Breast epithelium (tissue), 4 donors: ENCODE results near the gene LMTK2. TPM values are rescaled to one million over a fixed set of nuclear protein-coding genes. Genes with fewer than 3 reads are reported as not detected.

Experiments used
- DNase-seq, 2 donors: peaks; one replicate each; pipeline ENCODE4 v3.0.0-alpha.2; 2019; ENCODE audit warnings: low spot score in 2 of 2
- H3K27ac ChIP-seq, 2 donors: fragments of 200-600 bp; sonication (generic) in 1 of 2; one replicate each; pipeline ENCODE4 v1.5.1; 2016 to 2019; ENCODE audit warnings: mild to moderate bottlenecking in 1 of 2
- H3K27me3 ChIP-seq, 2 donors: fragments of 200-600 bp; sonication (generic) in 1 of 2; one replicate each; pipeline versions ENCODE4 v1.5.1 to v1.6.0; 2017 to 2019; ENCODE audit warnings: control low read depth in 1 of 2, mild to moderate bottlenecking in 1 of 2
- H3K36me3 ChIP-seq: fragments of 200-600 bp; one replicate; pipeline ENCODE4 v1.5.1; 2019
- H3K4me1 ChIP-seq, 2 donors: fragments of 200-600 bp; sonication (generic); one replicate each; pipeline ENCODE4 v1.5.1; 2016 to 2019; ENCODE audit warnings: control low read depth in 1 of 2
- H3K4me3 ChIP-seq, 3 donors: fragments of 200-600 bp; sonication (generic); 1 replicate in 2 of 3; 2 replicates in 1 of 3; pipeline ENCODE4 v1.5.1; 2016 to 2019; ENCODE audit warnings: mild to moderate bottlenecking in 3 of 3, moderate library complexity in 2 of 3
- H3K9me3 ChIP-seq, 2 donors: fragments of 200-600 bp; sonication (generic) in 1 of 2; one replicate each; pipeline ENCODE4 v1.5.1; 2016 to 2019; ENCODE audit warnings: control low read depth in 1 of 2
- POLR2A ChIP-seq: fragments of 450-650 bp; IDR thresholded peaks from one replicate; pipeline ENCODE4 v1.6.1; 2016; ENCODE audit warnings: antibody characterized with exemption, mild to moderate bottlenecking, moderate library complexity
- POLR2AphosphoS5 ChIP-seq, 3 donors: sonication (generic); formaldehyde crosslinking; IDR thresholded peaks; one replicate each; pipeline ENCODE4 v1.6.1; 2017; ENCODE audit warnings: antibody characterized with exemption in 3 of 3
- intact Hi-C: fragments of 100-400 bp; cut with DNase I; formaldehyde crosslinking; loops from one replicate; pipeline ENCODE4 v1.15.1; 2023; ENCODE audit warnings: low total_unique reads
- total RNA-seq, 3 donors: library from RNA; depleted of rRNA; stranded (reverse); fragments of >200 nt; gene quantifications; one replicate each; pipeline ENCODE4 v1.1.0, GENCODE V29; 2016
- TF ChIP-seq, protein P1 (sequence below), 3 donors: fragments of 450-650 bp; IDR thresholded peaks; one replicate each; pipeline ENCODE4 v1.5.1; 2016 to 2017; ENCODE audit warnings: antibody characterized with exemption in 3 of 3, mild to moderate bottlenecking in 3 of 3, moderate library complexity in 3 of 3

The LMTK2 gene
- total RNA-seq, 3 donors from 2014 or later = 9.4 to 16.7 (median 14.1) TPM

DNA sequence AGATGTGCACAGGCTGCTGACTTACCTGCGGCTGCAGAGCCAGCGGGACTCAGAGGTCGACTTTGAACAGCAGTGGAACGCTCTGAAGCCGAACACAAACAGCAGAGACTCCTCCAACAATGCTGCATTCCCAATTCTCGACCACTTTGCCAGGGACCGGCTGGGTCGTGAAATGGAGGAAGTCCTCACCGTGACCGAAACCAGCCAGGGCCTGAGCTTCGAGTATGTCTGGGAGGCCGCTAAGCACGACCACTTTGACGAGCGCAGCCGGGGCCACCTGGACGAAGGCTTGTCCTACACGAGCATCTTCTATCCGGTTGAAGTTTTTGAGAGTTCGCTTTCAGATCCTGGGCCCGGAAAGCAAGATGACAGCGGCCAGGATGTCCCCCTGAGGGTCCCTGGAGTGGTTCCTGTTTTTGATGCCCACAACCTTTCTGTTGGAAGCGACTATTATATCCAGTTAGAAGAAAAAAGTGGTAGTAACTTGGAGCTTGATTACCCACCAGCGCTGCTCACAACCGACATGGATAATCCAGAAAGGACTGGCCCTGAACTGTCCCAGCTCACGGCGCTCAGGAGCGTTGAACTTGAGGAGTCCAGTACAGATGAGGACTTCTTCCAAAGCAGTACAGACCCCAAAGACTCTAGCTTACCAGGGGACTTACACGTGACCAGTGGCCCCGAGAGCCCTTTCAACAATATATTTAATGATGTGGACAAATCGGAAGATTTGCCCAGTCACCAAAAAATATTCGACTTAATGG is 85.2 kb downstream of the LMTK2 start:
- DNase-seq = no peak
- Histone ChIP-seq H3K27me3 (no peaks in the 10 kb centered on the region), H3K4me1 (no peaks in the 10 kb centered on the region), H3K4me3 (no peak overlapping the region), H3K27ac (no peak overlapping the region), H3K36me3 (peaks cover 7% of the 10 kb centered on the region), H3K9me3 (no peaks in the 10 kb centered on the region)
- intact Hi-C loops = no loop called here
- TF ChIP-seq, protein P1, sequence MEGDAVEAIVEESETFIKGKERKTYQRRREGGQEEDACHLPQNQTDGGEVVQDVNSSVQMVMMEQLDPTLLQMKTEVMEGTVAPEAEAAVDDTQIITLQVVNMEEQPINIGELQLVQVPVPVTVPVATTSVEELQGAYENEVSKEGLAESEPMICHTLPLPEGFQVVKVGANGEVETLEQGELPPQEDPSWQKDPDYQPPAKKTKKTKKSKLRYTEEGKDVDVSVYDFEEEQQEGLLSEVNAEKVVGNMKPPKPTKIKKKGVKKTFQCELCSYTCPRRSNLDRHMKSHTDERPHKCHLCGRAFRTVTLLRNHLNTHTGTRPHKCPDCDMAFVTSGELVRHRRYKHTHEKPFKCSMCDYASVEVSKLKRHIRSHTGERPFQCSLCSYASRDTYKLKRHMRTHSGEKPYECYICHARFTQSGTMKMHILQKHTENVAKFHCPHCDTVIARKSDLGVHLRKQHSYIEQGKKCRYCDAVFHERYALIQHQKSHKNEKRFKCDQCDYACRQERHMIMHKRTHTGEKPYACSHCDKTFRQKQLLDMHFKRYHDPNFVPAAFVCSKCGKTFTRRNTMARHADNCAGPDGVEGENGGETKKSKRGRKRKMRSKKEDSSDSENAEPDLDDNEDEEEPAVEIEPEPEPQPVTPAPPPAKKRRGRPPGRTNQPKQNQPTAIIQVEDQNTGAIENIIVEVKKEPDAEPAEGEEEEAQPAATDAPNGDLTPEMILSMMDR (IDR thresholded peaks at IDR 0.05) = no peak
- no peak for TF ChIP-seq POLR2AphosphoS5 (IDR thresholded peaks at IDR 0.05)
- TF ChIP-seq POLR2A = no peak

DNA sequence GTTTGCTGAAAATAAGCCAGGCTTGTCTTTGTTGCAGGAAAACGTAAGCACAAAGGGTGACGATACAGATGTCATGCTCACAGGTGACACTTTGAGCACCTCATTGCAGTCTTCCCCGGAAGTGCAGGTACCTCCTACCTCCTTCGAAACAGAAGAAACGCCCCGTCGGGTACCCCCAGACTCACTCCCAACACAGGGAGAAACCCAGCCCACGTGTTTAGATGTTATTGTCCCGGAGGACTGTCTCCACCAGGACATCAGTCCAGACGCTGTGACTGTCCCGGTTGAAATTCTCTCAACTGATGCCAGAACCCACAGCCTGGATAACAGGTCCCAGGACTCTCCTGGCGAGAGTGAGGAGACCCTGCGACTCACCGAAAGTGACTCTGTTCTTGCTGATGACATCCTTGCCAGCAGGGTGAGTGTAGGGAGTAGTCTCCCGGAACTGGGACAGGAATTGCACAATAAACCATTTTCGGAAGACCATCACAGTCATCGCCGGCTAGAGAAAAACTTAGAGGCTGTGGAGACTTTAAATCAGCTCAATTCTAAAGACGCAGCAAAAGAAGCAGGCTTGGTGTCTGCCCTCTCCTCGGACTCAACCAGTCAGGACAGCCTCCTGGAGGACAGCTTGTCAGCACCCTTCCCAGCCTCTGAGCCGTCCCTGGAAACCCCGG is 86.3 kb downstream of the LMTK2 start:
- no peak for DNase-seq
- H3K36me3 ChIP-seq = peaks cover 7% of the 10 kb centered on the region
- intact Hi-C loops = no loop called here
- TF ChIP-seq POLR2A (no peak), POLR2AphosphoS5 (IDR thresholded peaks at IDR 0.05) (no peak)
- TF ChIP-seq, protein P1 (IDR thresholded peaks at IDR 0.05) = no peak
- H3K27me3 ChIP-seq = no peaks in the 10 kb centered on the region
- no peaks in the 10 kb centered on the region for H3K4me1 ChIP-seq
- no peaks in the 10 kb centered on the region for H3K9me3 ChIP-seq
- no peak overlapping the region for H3K27ac ChIP-seq
- H3K4me3 ChIP-seq = no peak overlapping the region

DNA sequence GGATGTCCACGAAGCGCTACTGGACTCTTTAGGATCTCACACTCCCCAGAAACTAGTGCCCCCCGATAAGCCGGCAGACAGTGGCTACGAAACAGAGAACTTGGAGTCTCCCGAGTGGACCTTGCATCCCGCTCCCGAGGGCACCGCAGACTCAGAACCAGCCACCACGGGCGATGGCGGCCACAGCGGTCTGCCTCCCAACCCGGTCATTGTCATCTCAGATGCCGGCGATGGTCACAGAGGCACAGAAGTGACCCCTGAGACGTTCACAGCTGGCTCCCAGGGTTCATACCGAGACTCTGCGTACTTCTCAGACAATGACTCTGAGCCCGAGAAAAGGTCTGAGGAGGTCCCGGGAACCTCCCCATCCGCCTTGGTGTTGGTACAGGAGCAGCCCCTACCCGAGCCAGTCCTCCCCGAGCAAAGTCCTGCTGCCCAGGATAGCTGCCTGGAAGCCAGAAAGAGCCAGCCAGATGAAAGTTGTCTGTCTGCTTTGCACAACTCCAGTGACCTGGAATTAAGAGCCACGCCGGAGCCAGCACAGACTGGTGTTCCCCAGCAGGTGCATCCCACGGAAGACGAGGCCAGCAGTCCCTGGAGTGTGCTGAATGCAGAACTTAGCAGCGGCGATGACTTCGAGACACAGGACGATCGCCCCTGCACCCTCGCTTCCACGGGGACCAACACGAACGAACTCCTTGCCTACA is 87.0 kb downstream of the LMTK2 start:
- Histone ChIP-seq H3K36me3 (peaks cover 7% of the 10 kb centered on the region), H3K27ac (no peak overlapping the region), H3K9me3 (peaks cover 0 to 6% of the 10 kb centered on the region in 2 donors), H3K4me1 (no peaks in the 10 kb centered on the region), H3K27me3 (no peaks in the 10 kb centered on the region), H3K4me3 (no peak overlapping the region)
- DNase-seq = no peak
- TF ChIP-seq, protein P1 (IDR thresholded peaks at IDR 0.05) = no peak
- TF ChIP-seq POLR2AphosphoS5 (IDR thresholded peaks at IDR 0.05) = no peak
- TF ChIP-seq POLR2A = no peak
- intact Hi-C loops = no loop called here

DNA sequence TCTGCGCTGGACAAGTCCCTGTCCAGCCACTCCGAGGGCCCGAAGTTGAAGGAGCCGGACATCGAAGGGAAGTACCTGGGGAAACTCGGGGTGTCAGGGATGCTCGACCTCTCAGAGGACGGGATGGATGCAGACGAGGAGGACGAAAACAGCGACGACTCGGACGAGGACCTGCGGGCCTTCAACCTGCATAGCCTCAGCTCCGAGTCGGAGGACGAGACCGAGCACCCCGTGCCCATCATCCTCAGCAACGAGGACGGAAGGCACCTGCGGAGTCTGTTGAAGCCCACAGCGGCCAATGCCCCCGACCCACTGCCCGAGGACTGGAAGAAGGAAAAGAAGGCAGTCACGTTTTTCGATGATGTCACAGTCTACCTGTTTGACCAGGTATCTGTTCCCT is 87.5 kb downstream of the LMTK2 start:
- no peak for DNase-seq
- H3K27me3 ChIP-seq = no peaks in the 10 kb centered on the region
- H3K36me3 ChIP-seq = peaks cover 7% of the 10 kb centered on the region
- intact Hi-C loops = no loop called here
- no peak overlapping the region for H3K4me3 ChIP-seq
- TF ChIP-seq POLR2A = no peak
- TF ChIP-seq, protein P1 (IDR thresholded peaks at IDR 0.05) = no peak
- TF ChIP-seq POLR2AphosphoS5 (IDR thresholded peaks at IDR 0.05) = no peak
- H3K4me1 ChIP-seq = no peaks in the 10 kb centered on the region
- no peak overlapping the region for H3K27ac ChIP-seq
- H3K9me3 ChIP-seq = peaks cover 4 to 6% of the 10 kb centered on the region in 2 donors
